Vagina (tissue), 2 donors: Measurements from ENCODE around the gene WDFY2. TPM values are rescaled to one million over a fixed set of nuclear protein-coding genes. Genes with fewer than 3 reads are reported as not detected.

Experiments used
- DNase-seq, 2 donors: peaks; one replicate each; pipeline ENCODE4 v3.0.0-alpha.2; 2017; ENCODE audit errors: extremely low spot score in 2 of 2
- H3K27ac ChIP-seq: fragments of 200-600 bp; sonication (generic); one replicate; pipeline ENCODE4 v1.5.1; 2019
- H3K27me3 ChIP-seq: fragments of 200-600 bp; sonication (generic); one replicate; pipeline ENCODE4 v1.5.1; 2019
- H3K36me3 ChIP-seq, 2 donors: fragments of 200-600 bp; sonication (generic); one replicate each; pipeline ENCODE4 v1.5.1; 2017 to 2019
- H3K4me1 ChIP-seq: fragments of 200-600 bp; sonication (generic); one replicate; pipeline ENCODE4 v1.5.1; 2019
- H3K4me3 ChIP-seq, 2 donors: fragments of 200-600 bp; sonication (generic); 1 replicate in 1 of 2; 2 replicates in 1 of 2; pipeline ENCODE4 v1.5.1; 2016 to 2019
- H3K9me3 ChIP-seq: fragments of 200-600 bp; sonication (generic); one replicate; pipeline ENCODE4 v1.5.1; 2019
- POLR2A ChIP-seq, 2 donors: fragments of 450-650 bp; IDR thresholded peaks; one replicate each; pipeline ENCODE4 v1.6.1; 2017; ENCODE audit warnings: antibody characterized with exemption in 2 of 2, mild to moderate bottlenecking in 2 of 2, moderate library complexity in 2 of 2
- POLR2AphosphoS5 ChIP-seq, 2 donors: sonication (generic); formaldehyde crosslinking; IDR thresholded peaks; one replicate each; pipeline ENCODE4 v1.9.0; 2017; ENCODE audit warnings: antibody characterized with exemption in 2 of 2, mild to moderate bottlenecking in 2 of 2, low read depth in 1 of 2; ENCODE audit not compliant: insufficient read depth in 1 of 2
- intact Hi-C: fragments of 100-400 bp; cut with DNase I; formaldehyde crosslinking; loops from one replicate; pipeline ENCODE4 v1.15.1; 2023
- total RNA-seq: library from RNA; depleted of rRNA; stranded (reverse); fragments of >200 nt; gene quantifications from one replicate; pipeline ENCODE4 v1.2.3, GENCODE V29; 2016
- TF ChIP-seq, protein P1 (sequence below), 3 experiments: fragments of 450-650 bp in 2 of 3; fragments of 200-600 bp in 1 of 3; sonication (generic) in 1 of 3; IDR thresholded peaks; one replicate each; pipeline ENCODE4 v1.5.1; 2017 to 2019; ENCODE audit warnings: antibody characterized with exemption in 3 of 3, mild to moderate bottlenecking in 2 of 3, moderate library complexity in 2 of 3

The WDFY2 gene
- total RNA-seq, 1 donor from 2014 or later = 26.3 TPM

DNA sequence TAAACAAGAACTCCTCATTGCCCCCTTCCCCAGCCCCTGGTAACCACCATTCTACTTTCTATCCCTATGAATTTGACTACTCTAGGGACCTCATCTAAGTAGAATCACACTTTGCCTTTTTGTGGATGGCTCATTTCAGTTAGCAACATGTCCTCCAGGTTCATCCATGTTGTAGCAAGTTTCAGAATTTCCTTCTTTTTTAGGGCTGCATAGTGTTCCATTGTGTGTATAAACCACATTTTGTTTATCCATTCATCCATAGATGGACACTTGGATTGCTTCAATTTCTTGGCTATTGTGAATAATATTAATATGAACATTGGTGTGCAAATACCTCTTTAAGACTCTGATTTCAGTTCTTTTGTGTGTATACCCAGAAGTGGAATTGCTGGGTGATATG is 224.5 kb downstream of the WDFY2 start:
- H3K4me1 ChIP-seq = peaks cover 14% of the 10 kb centered on the region
- DNase-seq = no peak
- H3K4me3 ChIP-seq = no peak overlapping the region
- H3K27ac ChIP-seq = no peak overlapping the region
- intact Hi-C loops = no loop called here
- no peaks in the 10 kb centered on the region for H3K36me3 ChIP-seq
- no peaks in the 10 kb centered on the region for H3K27me3 ChIP-seq
- H3K9me3 ChIP-seq = no peaks in the 10 kb centered on the region
- TF ChIP-seq POLR2AphosphoS5 (IDR thresholded peaks at IDR 0.05; ENCODE audit: insufficient read depth in 1 of 2, low read depth in 1 of 2) (no peak), POLR2A (IDR thresholded peaks at IDR 0.05) (no peak)
- TF ChIP-seq, protein P1, sequence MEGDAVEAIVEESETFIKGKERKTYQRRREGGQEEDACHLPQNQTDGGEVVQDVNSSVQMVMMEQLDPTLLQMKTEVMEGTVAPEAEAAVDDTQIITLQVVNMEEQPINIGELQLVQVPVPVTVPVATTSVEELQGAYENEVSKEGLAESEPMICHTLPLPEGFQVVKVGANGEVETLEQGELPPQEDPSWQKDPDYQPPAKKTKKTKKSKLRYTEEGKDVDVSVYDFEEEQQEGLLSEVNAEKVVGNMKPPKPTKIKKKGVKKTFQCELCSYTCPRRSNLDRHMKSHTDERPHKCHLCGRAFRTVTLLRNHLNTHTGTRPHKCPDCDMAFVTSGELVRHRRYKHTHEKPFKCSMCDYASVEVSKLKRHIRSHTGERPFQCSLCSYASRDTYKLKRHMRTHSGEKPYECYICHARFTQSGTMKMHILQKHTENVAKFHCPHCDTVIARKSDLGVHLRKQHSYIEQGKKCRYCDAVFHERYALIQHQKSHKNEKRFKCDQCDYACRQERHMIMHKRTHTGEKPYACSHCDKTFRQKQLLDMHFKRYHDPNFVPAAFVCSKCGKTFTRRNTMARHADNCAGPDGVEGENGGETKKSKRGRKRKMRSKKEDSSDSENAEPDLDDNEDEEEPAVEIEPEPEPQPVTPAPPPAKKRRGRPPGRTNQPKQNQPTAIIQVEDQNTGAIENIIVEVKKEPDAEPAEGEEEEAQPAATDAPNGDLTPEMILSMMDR (IDR thresholded peaks at IDR 0.05) = no peak

DNA sequence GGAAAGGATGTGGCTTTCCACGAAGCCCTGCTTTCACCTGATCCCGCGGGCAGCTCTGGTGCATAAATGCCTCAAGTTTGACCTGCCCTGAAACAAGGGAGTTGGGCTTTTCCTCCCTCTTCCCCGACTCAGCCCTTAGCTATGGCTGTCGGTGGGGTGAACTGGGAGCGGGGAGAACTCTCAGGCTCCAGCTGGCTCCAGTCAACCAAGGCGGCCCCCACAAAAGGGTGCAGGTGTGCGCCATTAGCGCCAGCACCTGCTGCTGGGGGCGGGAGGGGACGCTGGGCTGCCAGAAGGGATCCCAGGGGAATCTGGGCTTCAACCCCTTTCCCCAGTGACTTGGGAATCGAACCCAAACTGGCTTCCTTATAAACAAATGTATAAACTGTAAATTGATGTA is 226.8 kb downstream of the WDFY2 start:
- Histone ChIP-seq H3K4me3 (no peak overlapping the region), H3K36me3 (no peaks in the 10 kb centered on the region), H3K27me3 (no peaks in the 10 kb centered on the region), H3K4me1 (peaks cover 10% of the 10 kb centered on the region), H3K9me3 (no peaks in the 10 kb centered on the region), H3K27ac (no peak overlapping the region)
- intact Hi-C loops = loop anchor here (10.0 kb wide), 1 partner anchor 314 kb away; the partner anchor contains the start of gene NEK5
- DNase-seq = no peak
- TF ChIP-seq POLR2AphosphoS5 (IDR thresholded peaks at IDR 0.05; ENCODE audit: insufficient read depth in 1 of 2, low read depth in 1 of 2) (no peak), POLR2A (IDR thresholded peaks at IDR 0.05) (no peak)
- TF ChIP-seq, protein P1 (IDR thresholded peaks at IDR 0.05) = no peak

DNA sequence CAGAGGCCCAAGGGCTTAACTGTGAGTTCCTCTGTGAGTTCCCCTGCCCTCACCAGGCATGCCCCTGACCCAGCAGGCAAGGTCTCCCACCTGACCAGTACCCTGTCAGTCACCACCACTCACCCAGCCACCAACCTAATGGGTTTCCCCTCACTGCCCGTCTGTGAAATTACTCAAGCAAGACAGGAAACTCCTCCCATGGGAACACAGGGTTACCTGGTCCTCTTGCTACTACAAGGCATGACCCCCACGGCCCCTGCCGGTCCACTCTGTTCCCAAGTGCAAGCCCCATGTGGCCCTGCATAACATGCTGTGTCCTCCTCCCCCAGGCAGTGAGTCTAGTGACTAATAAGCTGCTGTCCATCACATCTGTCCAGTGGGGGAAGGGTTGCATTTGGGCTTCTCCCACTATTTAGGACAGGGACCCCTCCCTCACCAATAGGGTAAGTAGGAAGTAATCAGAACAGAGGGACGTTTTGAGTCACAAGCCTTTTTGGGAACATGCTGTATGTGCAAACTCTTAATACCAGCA is 227.7 kb downstream of the WDFY2 start:
- no peaks in the 10 kb centered on the region for H3K27me3 ChIP-seq
- TF ChIP-seq POLR2A (IDR thresholded peaks at IDR 0.05) (no peak), POLR2AphosphoS5 (IDR thresholded peaks at IDR 0.05; ENCODE audit: insufficient read depth in 1 of 2, low read depth in 1 of 2) (no peak)
- TF ChIP-seq, protein P1 (IDR thresholded peaks at IDR 0.05) = no peak
- H3K27ac ChIP-seq = no peak overlapping the region
- H3K4me3 ChIP-seq = no peak overlapping the region
- no peaks in the 10 kb centered on the region for H3K36me3 ChIP-seq
- H3K4me1 ChIP-seq = peaks cover 16% of the 10 kb centered on the region
- intact Hi-C loops = loop anchor here (10.0 kb wide), 1 partner anchor 313 kb away; the partner anchor contains the start of gene NEK5
- no peaks in the 10 kb centered on the region for H3K9me3 ChIP-seq
- DNase-seq = no peak

DNA sequence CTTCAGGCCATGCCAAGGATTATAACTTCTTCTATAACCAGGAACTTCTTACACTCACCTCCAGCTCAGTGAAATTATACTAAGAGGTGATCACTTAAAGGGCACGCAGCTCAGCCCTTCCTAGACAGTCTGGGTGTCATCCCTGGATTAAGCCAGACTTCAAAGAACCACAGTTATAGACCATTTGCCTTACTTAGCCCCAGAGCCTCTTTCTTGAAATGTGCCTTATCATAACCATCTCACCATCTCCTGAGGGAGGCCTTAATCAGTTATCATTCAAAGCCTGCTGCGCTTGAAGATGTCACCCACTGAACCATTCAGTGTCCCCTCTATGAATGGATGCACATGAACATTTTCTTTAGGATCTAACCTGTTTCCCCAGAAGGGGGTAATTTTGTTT is 229.8 kb downstream of the WDFY2 start:
- no peaks in the 10 kb centered on the region for H3K27me3 ChIP-seq
- intact Hi-C loops = loop anchor here (10.0 kb wide), 1 partner anchor 311 kb away; the partner anchor contains the start of gene NEK5
- H3K9me3 ChIP-seq = no peaks in the 10 kb centered on the region
- no peak overlapping the region for H3K27ac ChIP-seq
- H3K4me1 ChIP-seq = peaks cover 19% of the 10 kb centered on the region
- TF ChIP-seq POLR2AphosphoS5 (IDR thresholded peaks at IDR 0.05; ENCODE audit: insufficient read depth in 1 of 2, low read depth in 1 of 2) (no peak), POLR2A (IDR thresholded peaks at IDR 0.05) (no peak)
- TF ChIP-seq, protein P1 (IDR thresholded peaks at IDR 0.05) = no peak
- no peak for DNase-seq
- H3K4me3 ChIP-seq = no peak overlapping the region
- no peaks in the 10 kb centered on the region for H3K36me3 ChIP-seq
